Activated CD8-positive, alpha-beta T cell treated with anti-CD3 and anti-CD28 coated beads for 36 hours (primary cell): Measurements from ENCODE around the gene TMEM82. TPM values are rescaled to one million over a fixed set of nuclear protein-coding genes. Genes with fewer than 3 reads are reported as not detected.
"Not testable (repeated sequence)": the region's sequence is repeated elsewhere in the genome, so short reads cannot be mapped to it uniquely, and the experiment has no call there.

Experiments used
- ATAC-seq: fragments of 200-7000 bp; cut with Tn5 transposase; one replicate; pipeline ENCODE4 v1.10.0; 2021; ENCODE audit warnings: mild to moderate bottlenecking, moderate library complexity
- CTCF ChIA-PET: fragments of 350-600 bp; sonication (Branson Sonifier 250); formaldehyde crosslinking; loops from one replicate; lab custom pipeline; 2021; ENCODE audit warnings: antibody characterized with exemption; lab: Charles Lee
- POLR2A ChIA-PET: fragments of 350-600 bp; sonication (Branson Sonifier 250); formaldehyde crosslinking; loops from one replicate; lab custom pipeline; 2021; ENCODE audit warnings: antibody characterized with exemption; lab: Charles Lee
- DNase-seq: peaks from one replicate; pipeline ENCODE4 v3.0.0-alpha.2; 2020
- H3K27ac Mint-ChIP-seq: one replicate; pipeline ENCODE4 v1.8.0; 2021; ENCODE audit warnings: mild to moderate bottlenecking, mixed read lengths
- H3K27me3 Mint-ChIP-seq: one replicate; pipeline ENCODE4 v1.8.0; 2021; ENCODE audit warnings: mixed read lengths
- H3K36me3 Mint-ChIP-seq: one replicate; pipeline ENCODE4 v1.8.0; 2021; ENCODE audit warnings: low read depth, mixed read lengths
- H3K4me1 Mint-ChIP-seq: one replicate; pipeline ENCODE4 v1.8.0; 2021; ENCODE audit warnings: low read depth, mixed read lengths
- H3K4me3 Mint-ChIP-seq: one replicate; pipeline ENCODE4 v1.8.0; 2021; ENCODE audit warnings: mild to moderate bottlenecking, moderate library complexity, mixed read lengths
- H3K9me3 Mint-ChIP-seq: one replicate; pipeline ENCODE4 v1.8.0; 2021; ENCODE audit warnings: mixed read lengths
- CTCF ChIP-seq: fragments of 200-600 bp; IDR thresholded peaks from one replicate; pipeline ENCODE4 v1.8.0; 2022; ENCODE audit warnings: antibody characterized with exemption, mild to moderate bottlenecking
- intact Hi-C: fragments of 100-400 bp; cut with micrococcal nuclease; formaldehyde crosslinking; loops from one replicate; pipeline ENCODE4 v1.10.0; 2022
- total RNA-seq, 2 experiments: library from RNA; stranded (reverse); gene quantifications; one replicate each; pipeline ENCODE4 v1.2.3, GENCODE V29; 2021

The TMEM82 gene
- total RNA-seq: not detected

DNA sequence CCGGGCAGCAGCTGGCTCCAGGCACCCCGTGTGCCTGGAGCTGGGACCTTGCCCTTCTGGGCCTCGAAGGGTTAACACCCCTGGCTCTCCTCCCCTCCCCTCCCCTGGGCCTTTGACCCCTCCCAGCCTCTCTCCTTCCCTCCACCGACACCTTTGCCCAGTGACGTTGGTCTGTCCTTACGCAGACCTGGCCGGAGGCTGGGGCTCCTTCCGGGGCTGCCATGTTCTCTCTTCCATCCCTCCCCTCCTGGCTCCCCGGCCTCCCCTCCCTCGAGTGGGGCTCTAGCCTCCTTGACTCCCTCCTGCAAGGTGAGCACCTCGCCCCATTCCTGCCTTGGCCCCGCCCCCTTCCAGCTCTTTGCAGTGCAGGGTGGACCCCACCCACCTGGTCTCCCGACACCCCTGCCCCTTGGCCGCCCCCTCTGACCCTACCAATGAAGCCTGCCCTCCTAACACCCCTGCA lies at the start of gene TMEM82:
TSS of gene TMEM82 (plus strand) at position 161 of the 463 bp plus-strand sequence. CDS start at position 222, 61 bp downstream.
- no peaks in the 10 kb centered on the region for H3K36me3 Mint-ChIP-seq
- TF ChIP-seq CTCF: no peak
- POLR2A ChIA-PET: no interaction called here
- ATAC-seq: no peak
- no peak for DNase-seq
- H3K27me3 Mint-ChIP-seq: no peaks in the 10 kb centered on the region
- H3K27ac Mint-ChIP-seq: no peak within 1 kb of the TSS
- CTCF ChIA-PET: interaction anchor here (1.2 kb wide), 1 partner anchor 149 kb away, joined by 3 read pairs; no protein-coding TSS in a partner anchor
- intact Hi-C loops: loop anchor here (10.0 kb wide), 1 partner anchor 148 kb away; no protein-coding TSS in a partner anchor
- no peak within 1 kb of the TSS for H3K4me3 Mint-ChIP-seq
- no peaks in the 10 kb centered on the region for H3K9me3 Mint-ChIP-seq
- peaks cover 6% of the 10 kb centered on the region for H3K4me1 Mint-ChIP-seq

DNA sequence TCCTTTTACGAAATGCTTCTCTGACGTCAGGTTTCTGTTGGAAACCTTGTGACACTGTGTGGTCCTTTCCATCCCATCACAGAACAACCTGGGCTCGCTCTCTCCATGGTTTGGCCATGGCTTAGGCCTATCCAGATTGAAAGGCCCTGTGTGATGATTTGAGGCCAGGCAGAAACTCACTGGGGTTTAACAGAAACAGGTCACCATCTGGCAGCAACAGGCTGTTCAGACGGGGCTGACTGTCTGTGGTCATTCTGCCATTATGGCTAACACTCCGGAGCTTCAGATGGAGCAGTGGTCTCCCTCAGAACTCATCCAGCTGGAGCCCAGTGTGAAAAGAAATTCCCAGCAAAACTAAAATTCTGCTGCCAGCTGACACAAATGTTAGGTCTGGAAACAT lies 48.9 kb upstream of the TMEM82 start:
- no peaks in the 10 kb centered on the region for H3K9me3 Mint-ChIP-seq
- ATAC-seq (no peak), DNase-seq (no peak)
- ChIA-PET POLR2A (interaction anchor here (1.7 to 1.9 kb wide), 2 partner anchors 8 to 26 kb away, joined by 3 to 8 read pairs; no protein-coding TSS in a partner anchor), CTCF (no interaction called here)
- peaks cover 10% of the 10 kb centered on the region for H3K36me3 Mint-ChIP-seq
- no peak for TF ChIP-seq CTCF
- H3K27me3 Mint-ChIP-seq: no peaks in the 10 kb centered on the region
- H3K4me1 Mint-ChIP-seq: peaks cover 34% of the 10 kb centered on the region
- intact Hi-C loops: no loop called here
- H3K27ac Mint-ChIP-seq: peak overlapping the region; percentile 61
- H3K4me3 Mint-ChIP-seq: no peak overlapping the region

DNA sequence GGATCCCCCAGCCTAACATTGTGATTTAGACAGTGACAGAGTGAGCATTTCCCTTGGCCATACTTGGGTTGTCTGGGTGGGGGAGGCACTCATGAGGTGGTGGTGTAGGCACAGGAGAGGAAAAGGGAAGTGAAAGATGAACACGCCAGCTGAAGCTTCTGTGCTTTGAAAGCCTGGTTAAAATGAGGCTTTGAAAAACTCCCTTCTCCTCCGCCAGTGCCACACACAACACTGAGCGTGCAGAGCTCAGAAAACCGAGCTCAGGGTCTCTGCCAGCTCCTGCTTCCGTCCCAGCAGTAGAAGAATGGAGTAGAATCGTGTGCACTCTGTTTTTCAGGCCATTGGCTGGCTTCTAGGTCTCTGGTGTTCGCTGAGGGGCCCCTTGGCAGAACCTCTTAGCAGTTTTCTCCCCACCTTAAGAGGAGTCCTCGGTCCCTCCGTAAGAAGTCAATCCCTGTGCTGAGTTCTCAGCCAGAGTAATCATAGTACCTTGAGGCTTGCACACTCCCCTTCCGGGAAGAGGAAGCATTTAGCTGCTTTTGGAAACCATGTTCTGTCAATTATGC lies 45.3 kb upstream of the TMEM82 start:
- H3K27ac Mint-ChIP-seq: peak overlapping the region; percentile 94
- no peaks in the 10 kb centered on the region for H3K9me3 Mint-ChIP-seq
- H3K4me1 Mint-ChIP-seq: peaks cover 39% of the 10 kb centered on the region
- peaks cover 12% of the 10 kb centered on the region for H3K36me3 Mint-ChIP-seq
- no peak for TF ChIP-seq CTCF
- ChIA-PET POLR2A (interaction anchor here (0.8 to 3.1 kb wide), 7 partner anchors 12 to 115 kb away, joined by 3 to 21 read pairs (median 3); partner anchors contain the start of gene PLEKHM2), CTCF (interaction anchor here (0.7 to 1.6 kb wide), 7 partner anchors 12 to 80 kb away, joined by 3 to 6 read pairs (median 3); no protein-coding TSS in a partner anchor)
- H3K27me3 Mint-ChIP-seq: no peaks in the 10 kb centered on the region
- peak overlapping the region; percentile 74 for H3K4me3 Mint-ChIP-seq
- intact Hi-C loops: no loop called here
- DNase-seq (peak; percentile 68), ATAC-seq (peak; percentile 89)

- ATAC-seq (no peak), DNase-seq (no peak)
- Mint-ChIP-seq H3K36me3 (peaks cover 12% of the 10 kb centered on the region), H3K27ac (peak overlapping the region; percentile 63), H3K4me3 (no peak overlapping the region), H3K27me3 (no peaks in the 10 kb centered on the region), H3K9me3 (no peaks in the 10 kb centered on the region), H3K4me1 (peaks cover 41% of the 10 kb centered on the region)
- intact Hi-C loops: no loop called here
- ChIA-PET CTCF (interaction anchor here (1.0 to 1.6 kb wide), 3 partner anchors 13 to 58 kb away, joined by 3 to 6 read pairs (median 3); no protein-coding TSS in a partner anchor), POLR2A (interaction anchor here (0.5 to 3.1 kb wide), 5 partner anchors 12 to 161 kb away, joined by 3 to 21 read pairs (median 3); partner anchors contain the start of gene PLEKHM2)
- TF ChIP-seq CTCF: no peak
Observed at GRCh38 chr1:15698201-15698600, 44.1 kb upstream of the TMEM82 start.

DNA sequence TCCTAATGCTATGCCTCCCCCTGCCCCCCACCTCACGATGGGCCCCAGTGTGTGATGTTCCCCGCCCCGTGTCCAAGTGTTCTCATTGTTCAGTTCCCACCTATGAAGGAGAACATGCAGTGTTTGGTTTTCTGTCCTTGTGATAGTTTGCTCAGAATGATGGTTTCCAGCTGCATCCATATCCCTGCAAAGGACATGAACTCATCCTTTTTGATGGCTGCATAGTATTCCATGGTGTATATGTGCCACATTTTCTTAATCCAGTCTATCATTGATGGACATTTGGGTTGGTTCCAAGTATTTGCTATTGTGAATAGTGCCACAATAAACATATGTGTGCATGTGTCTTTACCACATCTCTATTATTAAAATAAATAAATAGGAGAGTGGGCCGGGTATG lies 43.0 kb upstream of the TMEM82 start:
- H3K27me3 Mint-ChIP-seq, CTCF ChIA-PET, intact Hi-C loops, DNase-seq, POLR2A ChIA-PET, ATAC-seq, H3K4me3 Mint-ChIP-seq, H3K9me3 Mint-ChIP-seq, H3K27ac Mint-ChIP-seq: not testable (repeated sequence)
- Mint-ChIP-seq H3K36me3 (peaks cover 12% of the 10 kb centered on the region), H3K4me1 (peaks cover 40% of the 10 kb centered on the region)
